Measurements from ENCODE around the gene RAD9A.

The RAD9A gene

DNA sequence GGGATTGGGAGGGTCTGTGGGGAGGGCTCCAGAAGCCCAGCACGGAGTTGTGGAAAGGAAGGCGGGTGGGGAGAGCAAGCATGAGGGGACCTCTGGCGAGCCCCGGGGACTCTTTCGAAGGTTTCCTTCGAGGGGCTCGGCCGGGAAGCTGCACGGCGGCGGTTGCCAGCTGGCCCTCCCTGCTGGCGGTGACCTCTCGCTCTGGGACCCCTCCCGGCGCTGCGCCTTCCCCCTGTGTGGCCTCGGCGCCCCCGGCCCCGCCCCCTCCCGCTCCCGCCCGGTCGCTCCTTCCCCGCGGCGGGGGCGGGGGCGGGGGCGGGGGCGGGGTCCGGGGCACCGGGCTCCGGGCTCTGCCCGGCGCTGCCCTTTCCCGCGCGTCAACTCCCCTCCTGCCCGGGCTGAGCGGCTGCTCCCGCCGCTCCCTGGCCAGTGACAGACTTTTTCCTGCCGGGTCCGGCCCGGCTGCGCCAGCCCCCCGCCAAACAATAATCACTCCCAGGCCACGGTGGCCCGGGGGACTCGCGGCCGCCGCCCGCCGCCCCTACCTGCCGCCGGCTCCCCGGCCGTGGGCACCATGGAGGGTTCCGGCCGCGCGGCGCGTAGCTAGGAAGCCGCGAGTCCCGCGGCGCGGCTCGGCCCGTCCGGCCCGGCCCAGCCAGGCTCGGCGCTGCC lies 19.3 kb upstream of the RAD9A start (continued):
- TF ChIP-seq BACH2 (CRISPR knock-in tag; IDR thresholded peaks at IDR 0.05; ENCODE audit: borderline replicate concordance) = no peak

DNA sequence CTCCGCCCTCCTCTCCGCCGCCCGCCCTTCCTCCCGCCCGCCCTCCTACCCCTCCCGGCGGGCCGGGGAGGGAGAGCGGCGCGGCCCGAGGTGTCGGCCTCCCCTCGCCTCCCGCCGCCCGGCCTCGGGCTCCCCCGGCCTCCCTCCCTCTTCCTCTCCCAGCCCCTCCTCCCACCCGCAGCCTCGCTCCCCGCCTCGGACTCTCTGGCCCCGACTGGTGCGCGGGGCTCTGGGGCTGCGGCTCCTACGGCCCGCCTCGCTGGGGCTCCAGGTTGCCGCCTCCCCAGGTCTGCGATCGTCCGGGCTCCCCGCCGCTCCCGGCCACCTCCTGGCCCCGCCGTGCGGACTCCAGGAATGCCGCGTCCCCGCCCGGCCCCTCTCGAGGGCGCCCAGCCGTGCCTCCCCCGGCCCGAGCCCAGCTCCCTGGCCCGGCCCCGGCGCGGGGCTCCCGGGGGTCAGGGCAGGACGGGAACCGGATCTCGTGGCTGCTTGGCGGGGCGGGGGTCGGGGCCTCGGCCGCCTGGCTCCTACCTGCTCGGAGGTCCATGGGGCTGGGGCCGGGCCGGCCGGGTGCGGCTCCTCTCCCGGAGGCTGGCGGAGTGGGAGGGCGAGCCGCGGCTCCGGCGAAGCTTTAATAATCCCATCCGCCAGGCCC lies 18.7 kb upstream of the RAD9A start, which contains the start of gene CLCF1:
TSS of gene CLCF1 (minus strand) at position 606 of the 655 bp plus-strand sequence. CDS start at position 547, 59 bp downstream.
- ATAC-seq = peak; percentile 13
- no peak for TF ChIP-seq ARNTL (CRISPR knock-in tag; IDR thresholded peaks at IDR 0.05; ENCODE audit: borderline replicate concordance, low read depth)
- TF ChIP-seq CSDC2 (CRISPR knock-in tag; IDR thresholded peaks at IDR 0.05) = no peak
- TF ChIP-seq TCF4 (CRISPR knock-in tag; IDR thresholded peaks at IDR 0.05; ENCODE audit: borderline replicate concordance) = no peak
- TF ChIP-seq ESRRG (CRISPR knock-in tag; IDR thresholded peaks at IDR 0.05) = no peak
- TF ChIP-seq, protein P1, sequence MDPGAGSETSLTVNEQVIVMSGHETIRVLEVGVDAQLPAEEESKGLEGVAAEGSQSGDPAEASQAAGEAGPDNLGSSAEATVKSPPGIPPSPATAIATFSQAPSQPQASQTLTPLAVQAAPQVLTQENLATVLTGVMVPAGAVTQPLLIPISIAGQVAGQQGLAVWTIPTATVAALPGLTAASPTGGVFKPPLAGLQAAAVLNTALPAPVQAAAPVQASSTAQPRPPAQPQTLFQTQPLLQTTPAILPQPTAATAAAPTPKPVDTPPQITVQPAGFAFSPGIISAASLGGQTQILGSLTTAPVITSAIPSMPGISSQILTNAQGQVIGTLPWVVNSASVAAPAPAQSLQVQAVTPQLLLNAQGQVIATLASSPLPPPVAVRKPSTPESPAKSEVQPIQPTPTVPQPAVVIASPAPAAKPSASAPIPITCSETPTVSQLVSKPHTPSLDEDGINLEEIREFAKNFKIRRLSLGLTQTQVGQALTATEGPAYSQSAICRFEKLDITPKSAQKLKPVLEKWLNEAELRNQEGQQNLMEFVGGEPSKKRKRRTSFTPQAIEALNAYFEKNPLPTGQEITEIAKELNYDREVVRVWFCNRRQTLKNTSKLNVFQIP (CRISPR knock-in tag; IDR thresholded peaks at IDR 0.05; ENCODE audit: borderline replicate concordance, low read depth) = no peak
- TF ChIP-seq ZFP30 (CRISPR knock-in tag; IDR thresholded peaks at IDR 0.05) = no peak
- TF ChIP-seq ZNF8 (CRISPR knock-in tag; IDR thresholded peaks at IDR 0.05) = no peak
- TF ChIP-seq TOX (CRISPR knock-in tag; IDR thresholded peaks at IDR 0.05; ENCODE audit: borderline replicate concordance) = no peak
- TF ChIP-seq, protein P2, sequence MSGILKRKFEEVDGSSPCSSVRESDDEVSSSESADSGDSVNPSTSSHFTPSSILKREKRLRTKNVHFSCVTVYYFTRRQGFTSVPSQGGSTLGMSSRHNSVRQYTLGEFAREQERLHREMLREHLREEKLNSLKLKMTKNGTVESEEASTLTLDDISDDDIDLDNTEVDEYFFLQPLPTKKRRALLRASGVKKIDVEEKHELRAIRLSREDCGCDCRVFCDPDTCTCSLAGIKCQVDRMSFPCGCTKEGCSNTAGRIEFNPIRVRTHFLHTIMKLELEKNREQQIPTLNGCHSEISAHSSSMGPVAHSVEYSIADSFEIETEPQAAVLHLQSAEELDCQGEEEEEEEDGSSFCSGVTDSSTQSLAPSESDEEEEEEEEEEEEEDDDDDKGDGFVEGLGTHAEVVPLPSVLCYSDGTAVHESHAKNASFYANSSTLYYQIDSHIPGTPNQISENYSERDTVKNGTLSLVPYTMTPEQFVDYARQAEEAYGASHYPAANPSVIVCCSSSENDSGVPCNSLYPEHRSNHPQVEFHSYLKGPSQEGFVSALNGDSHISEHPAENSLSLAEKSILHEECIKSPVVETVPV (CRISPR knock-in tag; IDR thresholded peaks at IDR 0.05) = no peak
- no peak for TF ChIP-seq ZC3H10 (CRISPR knock-in tag; IDR thresholded peaks at IDR 0.05)
- TF ChIP-seq GLIS3 (CRISPR knock-in tag; IDR thresholded peaks at IDR 0.05) = no peak
- no peak for TF ChIP-seq ZNF565 (CRISPR knock-in tag; conservative IDR thresholded peaks at IDR 0.05; ENCODE audit: low read depth)
- no peak for TF ChIP-seq ISL1 (CRISPR knock-in tag; IDR thresholded peaks at IDR 0.05)
- TF ChIP-seq, protein P3, sequence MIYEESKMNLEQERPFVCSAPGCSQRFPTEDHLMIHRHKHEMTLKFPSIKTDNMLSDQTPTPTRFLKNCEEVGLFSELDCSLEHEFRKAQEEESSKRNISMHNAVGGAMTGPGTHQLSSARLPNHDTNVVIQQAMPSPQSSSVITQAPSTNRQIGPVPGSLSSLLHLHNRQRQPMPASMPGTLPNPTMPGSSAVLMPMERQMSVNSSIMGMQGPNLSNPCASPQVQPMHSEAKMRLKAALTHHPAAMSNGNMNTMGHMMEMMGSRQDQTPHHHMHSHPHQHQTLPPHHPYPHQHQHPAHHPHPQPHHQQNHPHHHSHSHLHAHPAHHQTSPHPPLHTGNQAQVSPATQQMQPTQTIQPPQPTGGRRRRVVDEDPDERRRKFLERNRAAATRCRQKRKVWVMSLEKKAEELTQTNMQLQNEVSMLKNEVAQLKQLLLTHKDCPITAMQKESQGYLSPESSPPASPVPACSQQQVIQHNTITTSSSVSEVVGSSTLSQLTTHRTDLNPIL (CRISPR knock-in tag; IDR thresholded peaks at IDR 0.05; ENCODE audit: low read depth) = no peak

- ATAC-seq = peak; percentile 71
- no peak for TF ChIP-seq RARB (CRISPR knock-in tag; IDR thresholded peaks at IDR 0.05)
- TF ChIP-seq PATZ1 (CRISPR knock-in tag; IDR thresholded peaks at IDR 0.05; ENCODE audit: borderline replicate concordance) = peak; percentile 47; the same call in 1 of the 2 replicates
These were observed 17.9 kb upstream of the RAD9A start for GRCh38 chr11:67373648-67374570.

DNA sequence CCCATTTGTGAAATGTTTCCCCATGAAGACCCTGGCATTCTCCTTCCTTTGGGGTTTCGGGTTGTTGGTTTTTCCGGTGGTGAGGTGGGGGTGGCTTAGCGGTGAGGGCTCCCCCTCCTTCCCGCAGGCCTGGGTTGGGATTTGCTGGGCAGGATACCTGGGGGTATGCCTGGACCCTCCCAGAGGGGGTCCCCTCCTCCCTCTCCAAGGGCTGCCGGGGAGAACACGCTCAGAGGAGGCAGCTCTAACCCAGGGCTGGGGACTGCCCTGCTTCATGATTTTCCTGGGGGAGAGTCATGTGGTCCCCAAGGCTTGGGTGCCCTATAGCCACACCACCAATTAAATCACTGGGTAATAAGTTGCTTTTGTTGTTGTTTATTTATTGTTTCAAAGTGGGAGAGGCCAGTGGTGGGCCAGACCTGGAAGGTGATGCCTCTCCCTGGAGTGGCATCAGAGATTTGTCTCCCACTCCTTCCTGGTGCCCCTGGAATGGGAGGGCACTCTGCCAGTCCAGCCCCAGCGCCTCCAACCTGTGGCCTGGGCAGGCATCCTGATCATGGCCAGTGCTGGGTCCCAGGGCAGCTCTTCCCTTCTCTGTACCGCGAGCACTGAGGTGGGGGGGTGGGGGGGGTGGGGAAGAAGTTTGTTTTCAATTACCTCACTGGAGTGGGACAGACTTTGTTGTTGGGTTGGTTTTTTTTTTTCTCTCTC lies 17.1 kb upstream of the RAD9A start:
- ATAC-seq = peak; percentile 22
- TF ChIP-seq OSR1 (CRISPR knock-in tag; IDR thresholded peaks at IDR 0.05) (no peak), ZNF8 (CRISPR knock-in tag; IDR thresholded peaks at IDR 0.05) (no peak), TCF4 (CRISPR knock-in tag; IDR thresholded peaks at IDR 0.05; ENCODE audit: borderline replicate concordance) (no peak), ESRRG (CRISPR knock-in tag; IDR thresholded peaks at IDR 0.05) (no peak), ZC3H10 (CRISPR knock-in tag; IDR thresholded peaks at IDR 0.05) (no peak), PATZ1 (CRISPR knock-in tag; IDR thresholded peaks at IDR 0.05; ENCODE audit: borderline replicate concordance) (no peak), ZFP3 (CRISPR knock-in tag; IDR thresholded peaks at IDR 0.05) (no peak), ISL1 (CRISPR knock-in tag; IDR thresholded peaks at IDR 0.05) (no peak)
